GM21825 (cell line): ENCODE measurements around the gene EBP.

Source experiments
- ATAC-seq: cut with Tn5 transposase; IDR thresholded peaks from one replicate; pipeline ENCODE4 v1.9.1; 2021; ENCODE audit warnings: mild to moderate bottlenecking, moderate library complexity; ENCODE audit not compliant: unreplicated experiment

The EBP gene

GRCh38 chrX:48574270-48575266 is 53.0 kb downstream of the EBP start, which contains the start of gene RBM3:
TSS of gene RBM3 (plus strand) at chrX:48574484. CDS start at chrX:48575181, 697 bp downstream.
- ATAC-seq: peak; percentile 79

GRCh38 chrX:48575642-48576041 is 54.0 kb downstream of the EBP start:
- no peak for ATAC-seq

- no peak for ATAC-seq
These were observed 54.5 kb downstream of the EBP start for GRCh38 chrX:48576108-48576507.
